HEK293 (cell line): ENCODE results near the gene ZNF444.

Experiments
- CTCF ChIA-PET: fragments of 350-600 bp; formaldehyde crosslinking; extraction: SDS; loops from one replicate; lab custom pipeline; 2021; ENCODE audit warnings: antibody characterized with exemption; lab: Yijun Ruan, JAX
- POLR2A ChIA-PET: fragments of 300-600 bp; formaldehyde crosslinking; extraction: SDS; loops from one replicate; lab custom pipeline; 2020; ENCODE audit warnings: antibody characterized with exemption, inconsistent platforms; lab: Yijun Ruan, JAX
- H3K27ac ChIP-seq: fragments of 200-500 bp; sonication (Bioruptor generic); 2 replicates; pipeline ENCODE4 v1.5.1; 2014; ENCODE audit warnings: low read depth, low read length, control low read depth, inconsistent platforms; ENCODE audit errors: extremely low read depth
- H3K36me3 ChIP-seq, 2 experiments: fragments of 200-500 bp in 1 of 2; sonication (Bioruptor generic) in 1 of 2; 1 replicate in 1 of 2; 2 replicates in 1 of 2; pipeline ENCODE4 v1.5.1; 2014 to 2017; ENCODE audit warnings: inconsistent platforms in 2 of 2, low read length in 2 of 2; ENCODE audit not compliant: control insufficient read depth in 2 of 2, insufficient read depth in 1 of 2
- H3K4me1 ChIP-seq: fragments of 200-500 bp; sonication (Bioruptor generic); 2 replicates; pipeline ENCODE4 v1.5.1; 2014; ENCODE audit warnings: mild to moderate bottlenecking, low read length, inconsistent platforms; ENCODE audit not compliant: control insufficient read depth, insufficient read depth
- H3K4me3 ChIP-seq: 2 replicates; pipeline ENCODE4 v1.5.1; 2011; ENCODE audit warnings: low read depth, mild to moderate bottlenecking, control low read depth, low read length, moderate library complexity
- H3K9me3 ChIP-seq: fragments of 200-500 bp; sonication (Bioruptor generic); 2 replicates; pipeline ENCODE4 v1.5.1; 2014; ENCODE audit warnings: low read depth, low read length, inconsistent platforms; ENCODE audit not compliant: control insufficient read depth, insufficient read depth
- BCL11B ChIP-seq: fragments of 450-650 bp; formaldehyde crosslinking; IDR thresholded peaks from 2 replicates; pipeline ENCODE4 v1.5.1; 2016; ENCODE audit warnings: low read depth, missing biosample characterization, missing genetic modification characterization
- HIC1 ChIP-seq: fragments of 450-650 bp; formaldehyde crosslinking; IDR thresholded peaks from 2 replicates; pipeline ENCODE4 v1.5.1; 2016; ENCODE audit warnings: missing biosample characterization, missing genetic modification characterization
- PATZ1 ChIP-seq: fragments of 450-650 bp; formaldehyde crosslinking; IDR thresholded peaks from 2 replicates; pipeline ENCODE4 v1.5.1; 2016; ENCODE audit warnings: missing biosample characterization, missing genetic modification characterization
- SP7 ChIP-seq: fragments of 450-650 bp; formaldehyde crosslinking; IDR thresholded peaks from 2 replicates; pipeline ENCODE4 v1.5.1; 2016; ENCODE audit warnings: missing biosample characterization, missing genetic modification characterization
- ZEB2 ChIP-seq: fragments of 450-650 bp; formaldehyde crosslinking; IDR thresholded peaks from 2 replicates; pipeline ENCODE4 v1.5.1; 2016; ENCODE audit warnings: missing biosample characterization, missing genetic modification characterization
- ZFP41 ChIP-seq: fragments of 450-650 bp; formaldehyde crosslinking; IDR thresholded peaks from 2 replicates; pipeline ENCODE4 v1.5.1; 2016; ENCODE audit warnings: missing biosample characterization, missing genetic modification characterization, borderline replicate concordance
- ZNF133 ChIP-seq: fragments of 450-650 bp; formaldehyde crosslinking; IDR thresholded peaks from 2 replicates; pipeline ENCODE4 v1.5.1; 2016; ENCODE audit warnings: missing biosample characterization, missing genetic modification characterization
- ZNF155 ChIP-seq: fragments of 450-650 bp; formaldehyde crosslinking; IDR thresholded peaks from 2 replicates; pipeline ENCODE4 v1.5.1; 2016; ENCODE audit warnings: missing biosample characterization, missing genetic modification characterization
- ZNF16 ChIP-seq: fragments of 450-650 bp; formaldehyde crosslinking; IDR thresholded peaks from 2 replicates; pipeline ENCODE4 v1.5.1; 2016; ENCODE audit warnings: low read depth, missing biosample characterization, missing genetic modification characterization
- ZNF23 ChIP-seq: fragments of 450-650 bp; formaldehyde crosslinking; IDR thresholded peaks from 2 replicates; pipeline ENCODE4 v1.5.1; 2016; ENCODE audit warnings: missing biosample characterization, missing genetic modification characterization, borderline replicate concordance
- ZNF24 ChIP-seq: fragments of 450-650 bp; formaldehyde crosslinking; IDR thresholded peaks from 2 replicates; pipeline ENCODE4 v1.5.1; 2016; ENCODE audit warnings: missing biosample characterization, missing genetic modification characterization
- ZNF362 ChIP-seq: fragments of 450-650 bp; formaldehyde crosslinking; IDR thresholded peaks from 2 replicates; pipeline ENCODE4 v1.5.1; 2016; ENCODE audit warnings: missing biosample characterization, missing genetic modification characterization
- ZNF510 ChIP-seq: fragments of 450-650 bp; formaldehyde crosslinking; IDR thresholded peaks from 2 replicates; pipeline ENCODE4 v1.5.1; 2018; ENCODE audit warnings: mild to moderate bottlenecking, missing genetic modification characterization, missing biosample characterization; ENCODE audit not compliant: insufficient replicate concordance
- ZNF544 ChIP-seq: fragments of 450-650 bp; formaldehyde crosslinking; IDR thresholded peaks from 2 replicates; pipeline ENCODE4 v1.5.0; 2017; ENCODE audit warnings: missing biosample characterization, missing genetic modification characterization
- ZNF580 ChIP-seq: fragments of 450-650 bp; formaldehyde crosslinking; IDR thresholded peaks from 2 replicates; pipeline ENCODE4 v1.5.1; 2016; ENCODE audit warnings: missing biosample characterization, missing genetic modification characterization
- ZNF621 ChIP-seq: fragments of 450-650 bp; formaldehyde crosslinking; IDR thresholded peaks from 2 replicates; pipeline ENCODE4 v1.5.1; 2017; ENCODE audit warnings: missing biosample characterization, missing genetic modification characterization
- ZNF701 ChIP-seq: fragments of 450-650 bp; formaldehyde crosslinking; IDR thresholded peaks from 2 replicates; pipeline ENCODE4 v1.5.1; 2016; ENCODE audit warnings: missing biosample characterization, missing genetic modification characterization
- ZNF843 ChIP-seq: fragments of 450-650 bp; formaldehyde crosslinking; IDR thresholded peaks from 2 replicates; pipeline ENCODE4 v1.5.1; 2016; ENCODE audit warnings: missing biosample characterization, missing genetic modification characterization
- ZSCAN4 ChIP-seq: fragments of 450-650 bp; formaldehyde crosslinking; IDR thresholded peaks from 2 replicates; pipeline ENCODE4 v1.5.1; 2017; ENCODE audit warnings: missing biosample characterization, missing genetic modification characterization

The ZNF444 gene

GRCh38 chr19:56150358-56150757 lies 9.3 kb downstream of the ZNF444 start (continued):
- TF ChIP-seq ZNF843 (tag by site-specific recombination) (no peak), ZEB2 (tag by site-specific recombination) (no peak), ZNF16 (no peak)

- POLR2A ChIA-PET: no interaction called here
- H3K4me3 ChIP-seq: no peak overlapping the region
- no peaks in the 10 kb centered on the region for H3K4me1 ChIP-seq
- TF ChIP-seq ZNF580 (tag by site-specific recombination): no peak
- no peak for TF ChIP-seq ZFP41 (tag by site-specific recombination)
- TF ChIP-seq ZNF701 (tag by site-specific recombination): no peak
- TF ChIP-seq HIC1 (tag by site-specific recombination): no peak
- TF ChIP-seq ZNF510 (tag by site-specific recombination): no peak
- no peak for TF ChIP-seq ZNF155
- TF ChIP-seq SP7 (tag by site-specific recombination): no peak
- TF ChIP-seq ZNF362 (tag by site-specific recombination): no peak
- TF ChIP-seq ZNF544 (tag by site-specific recombination): no peak
- no peak for TF ChIP-seq ZNF24
- no peak for TF ChIP-seq ZNF621
- no peak for TF ChIP-seq ZNF133 (tag by site-specific recombination)
- no peak for TF ChIP-seq ZNF23 (tag by site-specific recombination)
- no peak for TF ChIP-seq BCL11B (tag by site-specific recombination)
- TF ChIP-seq ZSCAN4 (tag by site-specific recombination): no peak
- no peak for TF ChIP-seq PATZ1 (tag by site-specific recombination)
- no peaks in the 10 kb centered on the region for H3K9me3 ChIP-seq
- H3K36me3 ChIP-seq: peaks cover 12 to 67% of the 10 kb centered on the region in 2 experiments; a peak in 2 of 3 replicates
- CTCF ChIA-PET: no interaction called here
- no peak overlapping the region for H3K27ac ChIP-seq
Measured at GRCh38 chr19:56152644-56153043, 11.6 kb downstream of the ZNF444 start.
